ENCODE results near the gene DEPDC7.
"Not testable (repeated sequence)": the region's sequence is repeated elsewhere in the genome, so short reads cannot be mapped to it uniquely, and the experiment has no call there.

The DEPDC7 gene

GRCh38 chr11:33015621-33016551, at the start of gene DEPDC7:
DEPDC7 (plus strand) TSS chr11:33015878; CDS start chr11:33015956, 78 bp downstream.
- peak; percentile 97 for DNase-seq

- no peak for DNase-seq
Measured at GRCh38 chr11:32968541-32968940, 47.1 kb upstream of the DEPDC7 start.

GRCh38 chr11:32972233-32972632, 43.4 kb upstream of the DEPDC7 start:
- not testable (repeated sequence) for DNase-seq

- DNase-seq = no peak
Measured at GRCh38 chr11:32972781-32973180, 42.9 kb upstream of the DEPDC7 start.

- DNase-seq = no peak
Measured at GRCh38 chr11:32982626-32983025, 33.1 kb upstream of the DEPDC7 start.

GRCh38 chr11:32983506-32983905, 32.2 kb upstream of the DEPDC7 start:
- DNase-seq = no peak

GRCh38 chr11:32985600-32985999, 30.1 kb upstream of the DEPDC7 start:
- no peak for DNase-seq

GRCh38 chr11:32987851-32988250, 27.8 kb upstream of the DEPDC7 start:
- no peak for DNase-seq

GRCh38 chr11:32990481-32990880, 25.2 kb upstream of the DEPDC7 start:
- no peak for DNase-seq

GRCh38 chr11:32991427-32991826, 24.3 kb upstream of the DEPDC7 start:
- DNase-seq = no peak

- no peak for DNase-seq
Measured at GRCh38 chr11:32991898-32992297, 23.8 kb upstream of the DEPDC7 start.

- DNase-seq = no peak
Measured at GRCh38 chr11:33000181-33000580, 15.5 kb upstream of the DEPDC7 start.

- DNase-seq = no peak
Measured at GRCh38 chr11:33001281-33001680, 14.4 kb upstream of the DEPDC7 start.

- DNase-seq = no peak
Measured at GRCh38 chr11:33001751-33002542, 13.7 kb upstream of the DEPDC7 start.

- DNase-seq = no peak
Measured at GRCh38 chr11:33005175-33005574, 10.5 kb upstream of the DEPDC7 start.

- DNase-seq = no peak
Measured at GRCh38 chr11:33006010-33006409, 9.7 kb upstream of the DEPDC7 start.

- no peak for DNase-seq
Measured at GRCh38 chr11:33013755-33014154, 1.9 kb upstream of the DEPDC7 start.

GRCh38 chr11:33016654-33017053, 976 bp downstream of the DEPDC7 start:
- no peak for DNase-seq

- DNase-seq = no peak
Measured at GRCh38 chr11:33017478-33017877, 1.8 kb downstream of the DEPDC7 start.

GRCh38 chr11:33017965-33018364, 2.3 kb downstream of the DEPDC7 start:
- DNase-seq = no peak

GRCh38 chr11:33018840-33019239, 3.2 kb downstream of the DEPDC7 start:
- DNase-seq = no peak

- no peak for DNase-seq
Measured at GRCh38 chr11:33021501-33021900, 5.8 kb downstream of the DEPDC7 start.

- no peak for DNase-seq
Measured at GRCh38 chr11:33021937-33022336, 6.3 kb downstream of the DEPDC7 start.

- no peak for DNase-seq
Measured at GRCh38 chr11:33025339-33025722, 9.7 kb downstream of the DEPDC7 start.

Data from eye (tissue), 1 donor.